HFF-Myc (cell line): Measurements from ENCODE around the gene BRAT1.

Experiments used
- DNase-seq: peaks from one replicate; pipeline ENCODE4 v3.0.0-alpha.2; 2011; ENCODE audit warnings: low read depth; ENCODE audit errors: extremely low read depth
- H3K4me3 ChIP-seq: replicated peaks from 2 replicates; pipeline ENCODE4 v1.5.1; 2011; ENCODE audit warnings: low read depth, mild to moderate bottlenecking, control low read depth, low read length
- TF ChIP-seq, protein P1 (sequence below): IDR thresholded peaks from 2 replicates; pipeline ENCODE4 v1.5.1; 2012; ENCODE audit warnings: mild to moderate bottlenecking, low read depth, low read length, control low read depth; ENCODE audit errors: missing control alignments

The BRAT1 gene

GRCh38 chr7:2598154-2598823, 43.0 kb upstream of the BRAT1 start:
- H3K4me3 ChIP-seq: no peak overlapping the region
- no peak for DNase-seq
- TF ChIP-seq, protein P1, sequence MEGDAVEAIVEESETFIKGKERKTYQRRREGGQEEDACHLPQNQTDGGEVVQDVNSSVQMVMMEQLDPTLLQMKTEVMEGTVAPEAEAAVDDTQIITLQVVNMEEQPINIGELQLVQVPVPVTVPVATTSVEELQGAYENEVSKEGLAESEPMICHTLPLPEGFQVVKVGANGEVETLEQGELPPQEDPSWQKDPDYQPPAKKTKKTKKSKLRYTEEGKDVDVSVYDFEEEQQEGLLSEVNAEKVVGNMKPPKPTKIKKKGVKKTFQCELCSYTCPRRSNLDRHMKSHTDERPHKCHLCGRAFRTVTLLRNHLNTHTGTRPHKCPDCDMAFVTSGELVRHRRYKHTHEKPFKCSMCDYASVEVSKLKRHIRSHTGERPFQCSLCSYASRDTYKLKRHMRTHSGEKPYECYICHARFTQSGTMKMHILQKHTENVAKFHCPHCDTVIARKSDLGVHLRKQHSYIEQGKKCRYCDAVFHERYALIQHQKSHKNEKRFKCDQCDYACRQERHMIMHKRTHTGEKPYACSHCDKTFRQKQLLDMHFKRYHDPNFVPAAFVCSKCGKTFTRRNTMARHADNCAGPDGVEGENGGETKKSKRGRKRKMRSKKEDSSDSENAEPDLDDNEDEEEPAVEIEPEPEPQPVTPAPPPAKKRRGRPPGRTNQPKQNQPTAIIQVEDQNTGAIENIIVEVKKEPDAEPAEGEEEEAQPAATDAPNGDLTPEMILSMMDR: no peak

- TF ChIP-seq, protein P1: no peak
- no peak for DNase-seq
- H3K4me3 ChIP-seq: no peak overlapping the region
Measured at GRCh38 chr7:2597273-2597640, 41.9 kb upstream of the BRAT1 start.

DNA sequence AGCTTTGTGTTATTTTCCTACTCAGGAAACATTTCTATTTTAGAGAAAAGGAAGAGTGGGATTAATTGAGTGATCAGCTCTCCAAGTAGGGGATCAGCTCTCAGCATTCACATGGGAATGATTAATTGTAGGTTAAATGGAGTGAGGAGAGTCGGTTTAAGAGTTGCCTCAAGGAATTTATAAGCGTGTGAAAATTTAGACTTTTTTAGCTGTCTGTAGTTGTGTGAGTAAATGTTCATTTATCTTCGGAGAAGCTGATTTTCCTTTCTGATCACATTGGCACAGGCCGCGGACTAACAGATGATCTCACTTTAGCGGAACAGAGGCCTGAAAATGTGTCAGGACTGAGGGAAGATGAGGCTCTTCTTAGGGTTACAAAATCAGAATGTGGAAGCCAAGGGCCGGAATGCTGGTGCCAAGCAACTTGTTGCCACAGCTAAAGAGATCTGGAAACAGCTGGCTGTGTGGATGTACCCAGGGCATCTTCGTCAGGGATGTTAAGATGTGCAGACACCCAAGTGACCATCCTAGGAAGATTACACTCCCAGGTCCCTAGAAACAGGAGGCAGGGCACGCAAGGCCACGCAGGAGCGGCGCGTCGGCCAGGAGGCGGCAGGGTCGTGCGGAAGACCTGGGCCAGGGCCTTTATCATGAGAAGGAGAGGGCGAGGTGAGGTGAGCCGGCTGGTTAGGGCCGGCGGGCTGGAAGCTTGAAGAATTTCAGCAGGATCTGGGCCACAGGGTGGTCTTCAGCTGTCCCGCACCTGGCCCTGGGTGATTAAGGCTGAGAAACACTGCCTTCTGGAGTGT, 41.3 kb upstream of the BRAT1 start:
- DNase-seq: no peak
- TF ChIP-seq, protein P1: no peak
- H3K4me3 ChIP-seq: no peak overlapping the region

- no peak for DNase-seq
- TF ChIP-seq, protein P1: no peak
- no peak overlapping the region for H3K4me3 ChIP-seq
Measured at GRCh38 chr7:2595258-2595860, 40.0 kb upstream of the BRAT1 start.

DNA sequence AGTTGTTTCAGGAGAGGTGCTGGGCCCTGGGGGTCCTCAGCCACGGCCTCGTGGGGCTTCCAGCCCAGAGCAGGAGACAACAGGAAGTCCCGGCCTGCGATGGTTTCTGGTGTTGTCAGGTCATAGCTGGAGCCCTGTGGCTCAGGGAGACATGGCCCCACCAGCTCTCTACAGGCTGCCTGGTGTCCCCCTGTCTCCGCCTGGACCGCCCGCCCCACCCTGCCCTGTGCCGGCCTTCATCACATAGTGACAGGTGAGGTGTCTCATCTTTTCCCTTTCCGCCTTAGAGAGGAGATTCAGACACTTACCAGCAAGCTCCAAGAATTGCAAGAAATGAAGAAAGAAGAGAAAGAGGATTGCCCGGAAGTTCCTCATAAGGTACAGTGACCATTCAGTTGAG, 39.3 kb upstream of the BRAT1 start:
- TF ChIP-seq, protein P1: no peak
- DNase-seq: no peak
- H3K4me3 ChIP-seq: no peak overlapping the region

DNA sequence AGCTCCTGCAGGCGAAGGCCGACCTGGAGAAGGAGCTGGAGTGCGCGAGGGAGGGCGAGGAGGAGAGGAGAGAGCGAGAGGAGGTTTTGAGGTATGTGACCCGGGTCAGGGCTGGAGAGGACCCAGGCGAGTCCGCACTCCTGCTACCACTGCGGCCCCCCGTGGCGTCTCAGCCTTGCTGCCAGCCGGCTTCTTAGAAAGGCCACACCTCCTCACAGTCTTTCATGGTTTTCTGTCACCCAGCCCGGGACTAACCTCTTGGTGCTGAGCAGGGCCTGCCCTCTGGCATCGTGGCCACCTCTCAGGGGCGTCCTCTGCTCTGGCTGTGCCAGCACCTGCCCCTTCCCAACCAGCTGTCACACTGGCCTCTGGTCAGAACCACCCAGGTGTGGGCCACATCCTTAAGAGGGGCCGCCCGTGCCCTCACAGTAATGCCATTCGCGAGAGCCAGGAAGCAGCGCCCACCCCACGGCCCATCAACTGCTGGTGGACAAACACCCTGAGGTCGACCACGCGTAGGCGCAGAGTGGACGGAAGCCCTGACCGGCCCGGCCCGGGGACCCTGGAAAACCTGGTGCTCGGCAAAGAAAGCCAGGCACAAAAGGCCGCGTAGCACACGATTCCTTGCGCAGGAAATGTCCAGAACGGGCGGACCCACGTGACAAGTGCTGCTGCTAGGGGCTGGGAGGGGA, 37.9 kb upstream of the BRAT1 start:
- no peak overlapping the region for H3K4me3 ChIP-seq
- TF ChIP-seq, protein P1: no peak
- no peak for DNase-seq
